Sigmoid colon (tissue), 4 donors: Measurements from ENCODE around the gene BPIFB2.

Experiments
- EP300 ChIP-seq, 4 donors: sonication (generic); formaldehyde crosslinking; IDR thresholded peaks; one replicate each; pipeline ENCODE4 v1.6.1; 2017; ENCODE audit warnings: antibody characterized with exemption in 4 of 4
- POLR2A ChIP-seq, 2 donors: fragments of 450-650 bp; IDR thresholded peaks; one replicate each; pipeline ENCODE4 v1.6.1; 2016; ENCODE audit warnings: antibody characterized with exemption in 2 of 2, mild to moderate bottlenecking in 2 of 2, moderate library complexity in 2 of 2
- POLR2AphosphoS5 ChIP-seq, 4 donors: sonication (generic); formaldehyde crosslinking; IDR thresholded peaks; one replicate each; pipeline ENCODE4 v1.6.1; 2017; ENCODE audit warnings: antibody characterized with exemption in 4 of 4
- TF ChIP-seq, protein P1 (sequence below), 4 experiments: fragments of 450-650 bp in 3 of 4; fragments of 200-600 bp in 1 of 4; IDR thresholded peaks; one replicate each; pipeline ENCODE4 v1.5.1; 2016 to 2019; ENCODE audit warnings: antibody characterized with exemption in 4 of 4, mild to moderate bottlenecking in 3 of 4, moderate library complexity in 2 of 4

DNA sequence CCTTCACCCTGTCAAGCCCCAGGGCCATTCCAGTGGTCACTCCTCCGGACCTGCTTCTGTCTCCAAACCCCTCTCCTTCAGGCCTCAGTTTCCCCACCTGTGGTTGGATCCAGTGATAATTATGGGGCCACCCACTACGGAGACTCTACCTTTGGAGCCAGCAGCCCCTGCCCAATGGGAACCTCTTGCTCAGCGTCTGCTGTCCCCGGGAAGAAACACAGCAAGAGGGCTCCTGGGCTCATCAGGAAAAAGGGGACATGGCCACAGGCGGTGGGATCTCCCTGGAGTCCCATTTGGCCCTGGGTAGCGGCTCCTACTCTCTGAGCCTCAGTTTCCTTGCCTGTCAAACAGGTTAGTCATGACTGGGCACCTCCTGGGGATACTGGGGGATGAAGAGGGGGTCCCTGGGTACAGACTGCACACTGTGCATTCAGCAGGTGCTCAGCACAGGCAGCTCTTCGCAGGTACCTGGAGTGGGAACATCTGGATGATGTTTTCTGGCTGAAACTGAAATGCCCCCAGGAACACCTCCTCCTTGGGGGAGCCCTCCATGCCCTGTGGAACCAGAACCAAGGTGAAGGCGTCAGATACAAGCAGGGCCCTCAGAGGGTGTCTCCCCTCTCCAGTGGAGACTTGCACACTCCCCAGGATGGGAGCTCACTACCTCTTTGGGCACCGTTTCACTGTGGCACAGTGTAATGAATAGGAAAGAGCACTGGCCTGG lies 22.7 kb upstream of the BPIFB2 start:
- TF ChIP-seq, protein P1, sequence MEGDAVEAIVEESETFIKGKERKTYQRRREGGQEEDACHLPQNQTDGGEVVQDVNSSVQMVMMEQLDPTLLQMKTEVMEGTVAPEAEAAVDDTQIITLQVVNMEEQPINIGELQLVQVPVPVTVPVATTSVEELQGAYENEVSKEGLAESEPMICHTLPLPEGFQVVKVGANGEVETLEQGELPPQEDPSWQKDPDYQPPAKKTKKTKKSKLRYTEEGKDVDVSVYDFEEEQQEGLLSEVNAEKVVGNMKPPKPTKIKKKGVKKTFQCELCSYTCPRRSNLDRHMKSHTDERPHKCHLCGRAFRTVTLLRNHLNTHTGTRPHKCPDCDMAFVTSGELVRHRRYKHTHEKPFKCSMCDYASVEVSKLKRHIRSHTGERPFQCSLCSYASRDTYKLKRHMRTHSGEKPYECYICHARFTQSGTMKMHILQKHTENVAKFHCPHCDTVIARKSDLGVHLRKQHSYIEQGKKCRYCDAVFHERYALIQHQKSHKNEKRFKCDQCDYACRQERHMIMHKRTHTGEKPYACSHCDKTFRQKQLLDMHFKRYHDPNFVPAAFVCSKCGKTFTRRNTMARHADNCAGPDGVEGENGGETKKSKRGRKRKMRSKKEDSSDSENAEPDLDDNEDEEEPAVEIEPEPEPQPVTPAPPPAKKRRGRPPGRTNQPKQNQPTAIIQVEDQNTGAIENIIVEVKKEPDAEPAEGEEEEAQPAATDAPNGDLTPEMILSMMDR (IDR thresholded peaks at IDR 0.05) = no peak
- TF ChIP-seq POLR2A (IDR thresholded peaks at IDR 0.05) (no peak), POLR2AphosphoS5 (IDR thresholded peaks at IDR 0.05) (no peak), EP300 (IDR thresholded peaks at IDR 0.05) (no peak)
